Activated naive CD4-positive, alpha-beta T cell treated with anti-CD3 and anti-CD28 coated beads, Interleukin-2, amount 50 U/mL, for 72 hours (primary cell): ENCODE results near the gene AFM. TPM values are rescaled to one million over a fixed set of nuclear protein-coding genes. Genes with fewer than 3 reads are reported as not detected.
"Not testable (repeated sequence)": the region's sequence is repeated elsewhere in the genome, so short reads cannot be mapped to it uniquely, and the experiment has no call there.

Experiments
- ATAC-seq, 2 donors: fragments of 150-1000 bp; cut with Tn5 transposase; 2 replicates each; pipeline ENCODE4 v1.10.0; 2021; ENCODE audit warnings: mild to moderate bottlenecking in 2 of 2, moderate library complexity in 2 of 2
- DNase-seq, 2 donors: peaks; one replicate each; pipeline ENCODE4 v3.0.0; 2021 to 2022; ENCODE audit warnings: low spot score in 2 of 2
- H3K27ac Mint-ChIP-seq, 2 donors: one replicate each; pipeline ENCODE4 v1.8.0; 2022; ENCODE audit warnings: mild to moderate bottlenecking in 2 of 2, mixed read lengths in 2 of 2
- H3K36me3 Mint-ChIP-seq, 2 donors: one replicate each; pipeline ENCODE4 v1.8.0; 2022; ENCODE audit warnings: mixed read lengths in 2 of 2
- H3K9me3 Mint-ChIP-seq, 2 donors: one replicate each; pipeline ENCODE4 v1.8.0; 2022; ENCODE audit warnings: mixed read lengths in 2 of 2
- total RNA-seq, 2 donors: library from RNA; stranded (reverse); gene quantifications; one replicate each; pipeline ENCODE4 v1.2.3, GENCODE V29; 2022

Gene AFM
- total RNA-seq, 2 donors from 2014 or later = not detected

DNA sequence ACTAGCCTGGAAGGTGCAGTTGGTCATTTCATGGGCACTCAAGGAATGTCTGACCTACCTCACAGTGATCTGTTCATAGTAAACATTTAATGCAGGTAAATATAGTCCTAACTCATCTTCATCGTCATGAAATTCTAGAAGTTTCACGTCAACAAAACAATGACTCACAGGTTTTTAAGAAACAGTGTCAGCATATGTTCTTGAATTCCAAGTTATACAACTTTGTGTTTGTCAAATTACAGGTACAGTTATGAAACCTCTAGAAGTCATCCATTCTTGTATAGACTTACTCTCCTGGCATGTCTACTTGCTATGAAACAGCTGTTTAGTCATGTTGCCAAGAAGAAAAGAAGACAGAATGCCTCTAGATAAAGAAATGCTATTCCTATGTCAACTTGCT is 46.6 kb downstream of the AFM start:
- Mint-ChIP-seq H3K9me3 (no peaks in the 10 kb centered on the region), H3K36me3 (no peaks in the 10 kb centered on the region), H3K27ac (no peak overlapping the region)
- DNase-seq (no peak), ATAC-seq (no peak)

DNA sequence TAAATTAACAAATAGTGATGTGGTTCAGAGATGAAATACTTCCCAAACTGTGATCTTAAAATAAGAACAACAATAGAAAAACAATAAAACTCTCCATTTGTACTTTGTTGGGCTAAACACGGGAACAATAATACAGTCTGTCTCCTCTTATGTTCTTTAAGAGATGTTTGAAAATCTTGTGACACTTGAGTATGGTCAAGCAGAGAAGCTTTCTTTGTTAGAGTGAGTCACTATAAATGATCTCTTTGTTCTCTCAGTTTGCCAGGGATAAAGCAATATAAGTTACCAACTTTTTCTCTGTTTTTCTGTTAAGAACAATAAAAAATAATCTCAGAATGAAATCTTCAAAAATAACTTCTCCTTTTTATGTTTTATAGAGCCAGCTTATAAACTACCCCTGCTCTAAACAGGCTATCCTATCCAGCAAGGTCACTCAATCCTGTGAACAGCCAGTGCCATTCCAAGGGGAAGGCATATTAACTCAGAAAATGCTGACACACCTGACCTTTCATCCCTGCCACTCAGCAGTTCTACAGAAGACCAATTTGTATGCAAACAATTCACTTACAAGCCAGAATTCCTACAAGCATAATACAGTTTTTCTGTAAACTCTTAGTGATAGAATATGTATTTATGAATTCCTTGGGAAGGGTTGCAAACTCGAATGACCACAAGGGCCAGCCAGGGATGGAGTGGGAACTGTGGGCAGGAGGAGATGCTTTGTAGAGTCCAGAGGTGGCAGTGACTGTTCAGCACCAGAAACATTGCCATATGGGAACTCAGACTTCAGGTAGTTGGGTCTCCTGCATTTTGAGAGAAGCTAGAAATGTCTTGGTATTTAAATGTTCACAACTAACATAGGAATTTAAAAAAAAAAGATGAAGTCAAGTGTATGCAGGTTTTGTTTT is 52.2 kb downstream of the AFM start:
- no peak overlapping the region for H3K27ac Mint-ChIP-seq
- no peak for ATAC-seq

DNA sequence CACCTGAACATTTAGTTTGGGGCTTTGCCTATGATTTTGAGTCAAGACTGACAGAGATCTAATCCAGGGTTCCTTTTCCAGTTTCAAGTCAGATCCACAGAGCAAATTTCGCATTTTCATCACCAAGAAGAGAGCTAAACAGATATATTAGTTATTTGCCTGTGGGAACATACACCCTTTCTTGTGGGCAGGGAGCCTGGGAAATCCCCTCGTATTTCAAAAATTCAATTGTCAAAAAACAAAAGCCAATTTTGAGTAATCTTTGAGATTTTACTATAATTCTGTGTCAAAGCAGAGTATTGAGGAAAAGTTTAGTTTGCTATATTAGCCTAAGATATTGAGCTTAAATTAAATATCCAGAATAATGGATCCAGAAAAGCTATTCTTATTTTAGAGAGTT is 56.6 kb downstream of the AFM start:
- no peaks in the 10 kb centered on the region for H3K36me3 Mint-ChIP-seq
- no peak for DNase-seq
- no peaks in the 10 kb centered on the region for H3K9me3 Mint-ChIP-seq
- no peak overlapping the region for H3K27ac Mint-ChIP-seq
- peak in 1 of 2 donors; percentile 39 for ATAC-seq

More for the DNA sequence above, 52.2 kb downstream of the AFM start:
- DNase-seq = no peak
- H3K36me3 Mint-ChIP-seq = no peaks in the 10 kb centered on the region
- no peaks in the 10 kb centered on the region for H3K9me3 Mint-ChIP-seq

DNA sequence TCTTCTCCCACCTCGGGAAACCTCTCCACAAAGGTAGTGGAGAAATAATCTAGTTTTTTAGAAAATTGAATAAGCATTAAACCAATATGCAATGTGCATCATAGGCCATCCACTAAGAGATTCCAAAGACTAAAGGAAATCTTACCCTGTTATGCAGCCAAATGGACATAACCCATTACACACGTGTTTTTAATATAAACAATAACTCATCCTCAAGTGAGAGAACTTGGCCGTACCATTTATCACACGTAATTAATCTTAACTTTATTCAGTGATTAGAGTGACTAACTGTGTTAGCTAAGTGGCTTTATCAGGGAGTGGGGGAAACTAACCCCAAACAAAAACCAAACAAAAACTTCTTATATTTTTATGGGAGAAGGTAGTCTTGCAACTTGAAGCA is 57.8 kb downstream of the AFM start:
- ATAC-seq (no peak), DNase-seq (no peak)
- H3K27ac Mint-ChIP-seq = no peak overlapping the region
- no peaks in the 10 kb centered on the region for H3K36me3 Mint-ChIP-seq
- no peaks in the 10 kb centered on the region for H3K9me3 Mint-ChIP-seq

DNA sequence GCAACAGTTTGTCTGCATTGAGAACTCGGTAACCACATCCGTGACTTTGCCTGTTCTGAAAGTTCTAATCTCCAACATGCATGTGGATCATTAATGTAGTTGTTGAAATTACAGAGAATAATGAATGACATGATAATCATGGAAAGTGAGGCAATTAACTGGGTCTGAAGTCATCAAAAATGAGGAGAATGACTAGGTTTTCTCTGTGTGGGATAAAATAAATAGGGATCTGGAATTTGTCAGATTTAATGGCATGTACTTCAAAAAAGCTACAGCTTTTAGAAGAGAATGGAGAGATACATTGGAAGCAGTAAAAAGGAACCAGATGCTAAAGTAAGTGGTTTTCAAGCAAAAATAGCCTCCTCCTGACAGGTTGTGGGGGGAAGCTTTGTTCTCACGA is 59.3 kb downstream of the AFM start:
- DNase-seq = no peak
- ATAC-seq = no peak
- Mint-ChIP-seq H3K27ac (no peak overlapping the region), H3K9me3 (peaks cover 0 to 4% of the 10 kb centered on the region in 2 donors), H3K36me3 (no peaks in the 10 kb centered on the region)

DNA sequence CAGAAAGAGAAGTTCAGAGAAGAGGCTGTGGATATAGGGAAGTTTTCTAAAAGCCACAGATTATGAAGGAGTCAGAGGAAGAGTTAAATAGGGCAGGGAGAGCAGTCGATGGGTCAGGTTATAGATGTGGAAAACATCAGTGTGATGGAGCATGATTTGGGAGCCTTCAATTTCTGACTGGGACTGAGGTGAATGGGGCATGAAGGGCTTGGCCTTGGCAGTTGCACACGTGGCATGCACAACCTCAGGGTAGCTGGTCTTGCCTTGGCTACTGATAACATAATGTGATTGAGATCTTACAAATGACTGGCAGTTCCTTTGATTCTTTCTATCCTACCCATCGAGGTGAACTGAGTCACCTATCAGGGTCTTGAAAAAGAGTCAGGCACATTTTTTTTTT is 59.7 kb downstream of the AFM start:
- DNase-seq = no peak
- Mint-ChIP-seq H3K27ac (no peak overlapping the region), H3K9me3 (peaks cover 0 to 5% of the 10 kb centered on the region in 2 donors), H3K36me3 (no peaks in the 10 kb centered on the region)
- ATAC-seq = no peak

DNA sequence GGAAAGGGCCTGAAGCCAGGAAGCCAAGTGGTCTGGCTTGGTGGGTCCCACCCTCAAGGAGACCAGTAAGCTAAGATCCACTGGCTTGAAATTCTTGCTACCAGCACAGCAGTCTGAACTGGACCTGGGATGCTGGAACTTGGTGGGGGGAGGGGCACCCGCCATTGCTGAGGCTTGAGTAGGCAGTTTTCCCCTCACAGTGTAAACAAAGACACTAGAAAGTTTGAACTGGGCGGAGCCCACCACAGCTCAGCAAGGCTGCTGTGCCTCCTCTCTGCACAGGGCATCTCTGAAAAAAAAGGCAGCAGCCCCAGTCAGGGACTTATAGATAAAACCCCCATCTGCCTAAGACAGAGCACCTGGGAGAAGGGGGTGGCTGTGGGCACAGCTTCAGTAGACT is 63.1 kb downstream of the AFM start:
- Mint-ChIP-seq H3K9me3 (peaks cover 0 to 5% of the 10 kb centered on the region in 2 donors), H3K36me3 (no peaks in the 10 kb centered on the region), H3K27ac (no peak overlapping the region)
- ATAC-seq (no peak), DNase-seq (no peak)

DNA sequence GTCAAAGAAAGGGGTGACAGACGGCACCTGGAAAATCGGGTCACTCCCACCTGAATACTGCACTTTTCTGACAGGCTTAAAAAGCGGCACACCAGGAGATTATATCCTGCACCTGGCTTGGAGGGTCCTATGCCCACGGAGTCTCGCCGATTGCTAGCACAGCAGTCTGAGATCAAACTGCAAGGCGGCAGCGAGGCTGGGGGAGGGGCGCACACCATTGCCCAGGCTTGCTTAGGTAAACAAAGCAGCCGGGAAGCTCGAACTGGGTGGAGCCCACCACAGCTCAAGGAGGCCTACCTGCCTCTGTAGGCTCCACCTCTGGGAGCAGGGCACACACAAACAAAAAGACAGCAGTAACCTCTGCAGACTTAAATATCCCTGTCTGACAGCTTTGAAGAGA is 69.3 kb downstream of the AFM start:
- not testable (repeated sequence) for DNase-seq, H3K36me3 Mint-ChIP-seq, ATAC-seq, H3K9me3 Mint-ChIP-seq, H3K27ac Mint-ChIP-seq

Other genes with a start within 250 kb of the AFM start
- 10 to 100 TPM; 39.1 to 73.9 TPM for gene ANKRD17, start 222.9 kb upstream of the AFM start, total RNA-seq
- gene ALB, start 77.5 kb upstream of the AFM start, total RNA-seq = not detected
- gene AFP, start 45.5 kb upstream of the AFM start, total RNA-seq = not detected
- not detected for gene RASSF6, start 138.7 kb downstream of the AFM start, total RNA-seq